Sigmoid colon (tissue), 7 donors: ENCODE data around the gene PCDHA6. TPM values are rescaled to one million over a fixed set of nuclear protein-coding genes. Genes with fewer than 3 reads are reported as not detected.
A peak's percentile ranks its signal among the peaks of the same experiment; 100 is the strongest.
"Not testable (repeated sequence)": the region's sequence is repeated elsewhere in the genome, so short reads cannot be mapped to it uniquely, and the experiment has no call there.

ENCODE experiments used
- DNase-seq: peaks from one replicate; pipeline ENCODE4 v3.0.0-alpha.2; 2019
- H3K27ac ChIP-seq, 4 donors: fragments of 200-600 bp; sonication (generic); one replicate each; pipeline ENCODE4 v1.5.1; 2016 to 2019; ENCODE audit warnings: mild to moderate bottlenecking in 1 of 4
- H3K27me3 ChIP-seq, 3 donors: fragments of 200-600 bp; sonication (generic); one replicate each; pipeline ENCODE4 v1.5.1; 2019; ENCODE audit warnings: mild to moderate bottlenecking in 1 of 3
- H3K36me3 ChIP-seq, 4 donors: fragments of 200-600 bp; sonication (generic); one replicate each; pipeline ENCODE4 v1.5.1; 2016 to 2019
- H3K4me1 ChIP-seq, 4 donors: fragments of 200-600 bp; sonication (generic); one replicate each; pipeline ENCODE4 v1.5.1; 2017 to 2019
- H3K4me3 ChIP-seq, 4 donors: fragments of 200-600 bp; sonication (generic); one replicate each; pipeline ENCODE4 v1.5.1; 2017 to 2019; ENCODE audit warnings: mild to moderate bottlenecking in 2 of 4, moderate library complexity in 1 of 4
- H3K9me3 ChIP-seq, 4 donors: fragments of 200-600 bp in 3 of 4; sonication (generic) in 3 of 4; one replicate each; pipeline versions ENCODE4 v1.5.1 to v1.6.1; 2013 to 2019
- CTCF ChIP-seq, 4 experiments: fragments of 450-650 bp in 3 of 4; fragments of 200-600 bp in 1 of 4; IDR thresholded peaks; one replicate each; pipeline ENCODE4 v1.5.1; 2016 to 2019; ENCODE audit warnings: antibody characterized with exemption in 4 of 4, mild to moderate bottlenecking in 3 of 4, moderate library complexity in 2 of 4
- EP300 ChIP-seq, 4 donors: sonication (generic); formaldehyde crosslinking; IDR thresholded peaks; one replicate each; pipeline ENCODE4 v1.6.1; 2017; ENCODE audit warnings: antibody characterized with exemption in 4 of 4
- POLR2A ChIP-seq, 2 donors: fragments of 450-650 bp; IDR thresholded peaks; one replicate each; pipeline ENCODE4 v1.6.1; 2016; ENCODE audit warnings: antibody characterized with exemption in 2 of 2, mild to moderate bottlenecking in 2 of 2, moderate library complexity in 2 of 2
- POLR2AphosphoS5 ChIP-seq, 4 donors: sonication (generic); formaldehyde crosslinking; IDR thresholded peaks; one replicate each; pipeline ENCODE4 v1.6.1; 2017; ENCODE audit warnings: antibody characterized with exemption in 4 of 4
- WGBS, 2 donors: extraction: QIAGEN DNeasy Blood & Tissue Kit; methylation state at CpG; one replicate each; pipeline ENCODE4 v1.1.7; 2013; 5-methylcytosine and 5-hydroxymethylcytosine counted together
- intact Hi-C: fragments of 100-400 bp; cut with DNase I; formaldehyde crosslinking; loops from one replicate; pipeline ENCODE4 v1.15.1; 2023
- polyA plus RNA-seq, 3 donors: library from polyadenylated mRNA; stranded (reverse); fragments of 200-250 nt; gene quantifications; one replicate each; pipeline ENCODE4 v1.2.3, GENCODE V29; 2013
- total RNA-seq, 4 donors: library from RNA; depleted of rRNA; stranded (reverse); fragments of >200 nt; gene quantifications; one replicate each; pipeline ENCODE4 v1.1.0, GENCODE V29; 2016
- donor health status: healthy with polysubstance abuse.
- donor health status: Bipolar disorder and iron deficiency.
- donor health status: healthy.

PCDHA6 gene
- total and polyA plus RNA-seq, 7 donors, result 0.16 to 2.2 (median 0.71) TPM; not detected in 2

GRCh38 chr5:140840978-140841962 lies 13.5 kb downstream of the PCDHA6 start, which contains the start of gene PCDHA8:
PCDHA8 (plus strand) TSS chr5:140841187; CDS start chr5:140841322, 135 bp downstream.
- no peak for TF ChIP-seq POLR2A (IDR thresholded peaks at IDR 0.05)
- TF ChIP-seq POLR2AphosphoS5 (IDR thresholded peaks at IDR 0.05), result no peak
- TF ChIP-seq CTCF (IDR thresholded peaks at IDR 0.05), result no peak
- Histone ChIP-seq H3K4me3 (no peak within 1 kb of the TSS), H3K9me3 (peaks cover 5 to 27% (median 12%) of the 10 kb centered on the region in 4 donors), H3K4me1 (no peaks in the 10 kb centered on the region), H3K27ac (no peak within 1 kb of the TSS), H3K27me3 (peaks cover 0 to 59% (median 3%) of the 10 kb centered on the region in 3 donors), H3K36me3 (no peaks in the 10 kb centered on the region)
- intact Hi-C loops, result no loop called here
- DNase-seq, result no peak
- WGBS, 2 donors, result 29 to 57% methylated on average over 47 of the region's 47 CpGs

- WGBS, 2 donors, result 58 to 79% methylated on average over 87 of the region's 87 CpGs
- intact Hi-C loops, result no loop called here
- H3K27ac ChIP-seq, result no peak overlapping the region
- peaks cover 0 to 59% (median 2%) of the 10 kb centered on the region in 3 donors for H3K27me3 ChIP-seq
- TF ChIP-seq POLR2AphosphoS5 (IDR thresholded peaks at IDR 0.05) (no peak), CTCF (IDR thresholded peaks at IDR 0.05) (no peak), EP300 (IDR thresholded peaks at IDR 0.05) (no peak), POLR2A (IDR thresholded peaks at IDR 0.05) (no peak)
- peaks cover 5 to 23% (median 11%) of the 10 kb centered on the region in 4 donors for H3K9me3 ChIP-seq
- no peak overlapping the region for H3K4me3 ChIP-seq
- H3K36me3 ChIP-seq, result no peaks in the 10 kb centered on the region
- no peaks in the 10 kb centered on the region for H3K4me1 ChIP-seq
- DNase-seq, result no peak
These were observed 15.3 kb downstream of the PCDHA6 start for GRCh38 chr5:140842798-140843733.

- Histone ChIP-seq H3K4me3 (peak within 1 kb of the TSS in 1 of 4 donors; percentile 8), H3K27me3 (peaks cover 0 to 65% (median 7%) of the 10 kb centered on the region in 3 donors), H3K9me3 (peaks cover 0 to 18% (median 8%) of the 10 kb centered on the region in 4 donors)
- DNase-seq, H3K4me1 ChIP-seq, H3K36me3 ChIP-seq, intact Hi-C loops, H3K27ac ChIP-seq: not testable (repeated sequence)
- WGBS, 2 donors, result 28 to 54% methylated on average over 46 of the region's 48 CpGs
These were observed 20.7 kb downstream of the PCDHA6 start, which contains the start of gene PCDHA9 for GRCh38 chr5:140848139-140849102. PCDHA9 (plus strand) TSS chr5:140848382; CDS start chr5:140848496, 114 bp downstream.

- H3K36me3 ChIP-seq, DNase-seq, intact Hi-C loops, H3K4me3 ChIP-seq, H3K27ac ChIP-seq, H3K4me1 ChIP-seq: not testable (repeated sequence)
- peaks cover 0 to 70% (median 7%) of the 10 kb centered on the region in 3 donors for H3K27me3 ChIP-seq
- 58 to 80% methylated on average over 101 of the region's 101 CpGs for WGBS, 2 donors
- H3K9me3 ChIP-seq, result peaks cover 0 to 19% (median 8%) of the 10 kb centered on the region in 4 donors
These were observed 22.3 kb downstream of the PCDHA6 start for GRCh38 chr5:140849831-140850634.
